Measurements from ENCODE around the gene AHDC1.

DNA sequence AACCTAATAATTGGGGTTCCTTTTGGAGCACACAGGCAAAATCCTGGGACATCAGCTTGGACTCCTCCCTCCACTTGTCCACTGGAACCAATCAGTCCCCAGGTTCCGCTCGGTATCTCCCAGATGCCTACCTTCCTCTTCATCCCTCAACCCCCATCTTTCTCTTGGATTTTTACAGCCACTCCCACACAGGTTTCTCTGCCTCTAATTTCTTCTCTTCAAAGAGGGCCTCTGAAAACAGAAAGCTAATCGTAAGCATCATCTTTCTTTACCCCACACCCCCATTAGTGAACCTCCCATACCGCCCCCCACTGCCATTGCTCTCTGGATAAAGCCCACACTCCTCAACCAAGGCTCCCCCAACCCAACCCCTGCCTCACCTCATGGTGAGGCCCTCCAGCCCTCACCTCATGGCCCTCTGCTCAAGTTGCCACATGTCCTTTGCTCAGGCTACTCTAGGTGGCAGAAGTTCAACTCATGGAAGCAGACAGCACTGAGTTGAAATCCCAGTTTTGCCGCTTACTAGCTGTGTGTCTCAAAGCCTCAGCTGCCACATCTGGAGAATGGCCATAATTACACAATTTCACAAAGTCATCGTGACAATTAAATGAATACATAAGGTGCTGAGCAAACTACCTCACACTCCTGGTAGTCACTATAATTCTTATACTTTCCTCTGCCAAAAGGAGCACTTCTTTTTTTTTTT, 95.8 kb downstream of the AHDC1 start:
- TF ChIP-seq CTCF (IDR thresholded peaks at IDR 0.05; ENCODE audit: extremely low read depth in 1 of 2, insufficient read depth in 1 of 2, low read depth in 1 of 2, low read length in 2 of 2) (no peak), POLR2AphosphoS5 (IDR thresholded peaks at IDR 0.05; ENCODE audit: insufficient read depth, low read depth, low read length) (no peak)
